H1 (cell line): ENCODE results near the gene IL18R1. TPM values are rescaled to one million over a fixed set of nuclear protein-coding genes. Genes with fewer than 3 reads are reported as not detected.

Experiments
- microRNA-seq, 2 experiments: library from miRNA; unstranded; fragments of <30 nt; microRNA quantifications; one replicate each; pipeline versions ENCODE4 to v1.2.0, GENCODE V29; 2016 to 2020; ENCODE audit warnings: borderline microRNAs expressed in 2 of 2, borderline number of aligned reads in 2 of 2, borderline replicate concordance in 1 of 2
- polyA plus RNA-seq, 7 experiments: library from polyadenylated mRNA; depleted of rRNA in 3 of 7; stranded (reverse) in 5 of 7; unstranded in 2 of 7; fragments of >200 nt in 5 of 7; fragments of 200-250 nt in 2 of 7; gene quantifications; 1 replicate in 5 of 7; 2 replicates in 1 of 7; 4 replicates in 1 of 7; pipeline versions ENCODE4 v1.2.1 to v1.2.3, GENCODE V29; 2011 to 2013; ENCODE audit warnings: missing spikeins in 2 of 7, mixed read lengths in 2 of 7
- small RNA-seq: library from polyadenylated mRNA; stranded (forward); fragments of <200 nt; extraction: miRNeasy Mini kit (QIAGEN cat#:217004); gene quantifications from one replicate; pipeline ENCODE3, GENCODE V24; 2013; ENCODE audit not compliant: insufficient read depth
- total RNA-seq: library from RNA; stranded (reverse); fragmentation: NEBNext Ultra II Directional; extraction: Animal tissue kit (Norgen Biotek cat#: 25700); gene quantifications from 2 replicates; pipeline ENCODE4 v1.2.1, GENCODE V29; 2021

Gene IL18R1
- total and polyA plus RNA-seq, 2 of the 8 experiments (the other 6 are each of a cell fraction or from before 2014, with no cell fraction given), result 0.54 TPM; not detected in 1

Small RNA genes lying within 50 kb of the gene (microRNA-seq; reads per million reads assigned to microRNA genes)
- gene MIR4772, result 0 reads per million in 2 experiments

Small RNA genes lying within 50 kb of the gene (small RNA-seq; reads per million reads assigned to genes)
- gene MIR4772, result not detected

Other genes with a start within 250 kb of the IL18R1 start
- gene IL1R1, start 213.1 kb upstream of the IL18R1 start, total RNA-seq, result 0.34 and 0.46 TPM in 2 replicates
- gene IL1R1, start 213.1 kb upstream of the IL18R1 start, polyA plus RNA-seq (2011; rRNA removed), result 0.19 and 0.47 TPM in 2 replicates
- not detected in 2 replicates for gene IL1RL2, start 168.8 kb upstream of the IL18R1 start, total RNA-seq
- not detected in 2 replicates for gene IL1RL2, start 168.8 kb upstream of the IL18R1 start, polyA plus RNA-seq (2011; rRNA removed)
- not detected in 2 replicates for gene IL1RL1, start 44.2 kb upstream of the IL18R1 start, total RNA-seq
- gene IL1RL1, start 44.2 kb upstream of the IL18R1 start, polyA plus RNA-seq (2011; rRNA removed), result not detected in 2 replicates
- not detected in 2 replicates for gene IL18RAP, start 67.4 kb downstream of the IL18R1 start, total RNA-seq
- not detected in 2 replicates for gene IL18RAP, start 67.4 kb downstream of the IL18R1 start, polyA plus RNA-seq (2011; rRNA removed)
- not detected in 2 replicates for gene SLC9A4, start 117.4 kb downstream of the IL18R1 start, total RNA-seq
- not detected in 2 replicates for gene SLC9A4, start 117.4 kb downstream of the IL18R1 start, polyA plus RNA-seq (2011; rRNA removed)